B cell (primary cell): ENCODE results near the gene ATRNL1. TPM values are rescaled to one million over a fixed set of nuclear protein-coding genes. Genes with fewer than 3 reads are reported as not detected.

Source experiments
- ATAC-seq: fragments of 200-7000 bp; cut with Tn5 transposase; one replicate; pipeline ENCODE4 v1.10.0; 2021; ENCODE audit warnings: low read depth, mild to moderate bottlenecking, moderate number of reproducible peaks, moderate library complexity
- CTCF ChIA-PET: fragments of 350-600 bp; sonication (Branson Sonifier 250); formaldehyde crosslinking; loops from one replicate; lab custom pipeline; 2021; ENCODE audit warnings: antibody characterized with exemption, inconsistent platforms; lab: Charles Lee
- POLR2A ChIA-PET: fragments of 350-600 bp; sonication (Branson Sonifier 250); formaldehyde crosslinking; loops from one replicate; lab custom pipeline; 2021; ENCODE audit warnings: antibody characterized with exemption; lab: Charles Lee
- DNase-seq: peaks from one replicate; pipeline ENCODE4 v3.0.0; 2013
- H2AFZ ChIP-seq: 2 replicates; pipeline ENCODE4 v1.6.1; 2012; ENCODE audit warnings: mild to moderate bottlenecking, low read depth, low read length; ENCODE audit not compliant: insufficient read depth, poor library complexity, severe bottlenecking
- H3K27ac ChIP-seq, 2 donors: 1 replicate in 1 of 2; 2 replicates in 1 of 2; pipeline ENCODE4 v1.5.1; 2012 to 2013; ENCODE audit warnings: low read length in 2 of 2, mild to moderate bottlenecking in 2 of 2, moderate library complexity in 1 of 2
- H3K27me3 ChIP-seq, 4 experiments: fragments of 200-600 bp in 1 of 4; sonication (generic) in 1 of 4; replicated peaks in 1 of 4; 1 replicate in 2 of 4; 2 replicates in 2 of 4; pipeline versions ENCODE4 v1.6.1 to v1.7.0; 2013 to 2016; ENCODE audit warnings: low read length in 3 of 4, mild to moderate bottlenecking in 2 of 4, mixed read lengths in 1 of 4, moderate library complexity in 1 of 4; ENCODE audit not compliant: insufficient read depth in 4 of 4, control insufficient read depth in 3 of 4; ENCODE audit errors: control extremely low read depth in 1 of 4
- H3K36me3 ChIP-seq, 2 experiments: replicated peaks in 1 of 2; 1 replicate in 1 of 2; 2 replicates in 1 of 2; pipeline versions ENCODE4 v1.6.1 to v1.7.1; 2013; ENCODE audit warnings: low read length in 1 of 2; ENCODE audit not compliant: insufficient read depth in 2 of 2, control insufficient read depth in 1 of 2; ENCODE audit errors: control extremely low read depth in 1 of 2, extremely low read depth in 1 of 2
- H3K4me1 ChIP-seq, 2 donors: fragments of 200-600 bp in 1 of 2; sonication (generic) in 1 of 2; 1 replicate in 1 of 2; 2 replicates in 1 of 2; pipeline versions ENCODE4 v1.5.1 to v1.6.1; 2013 to 2017; ENCODE audit warnings: low read length in 2 of 2; ENCODE audit not compliant: control insufficient read depth in 2 of 2, insufficient read depth in 2 of 2
- H3K4me2 ChIP-seq: replicated peaks from 2 replicates; pipeline ENCODE3; 2012; ENCODE audit warnings: mild to moderate bottlenecking, low read depth, low read length; ENCODE audit not compliant: poor library complexity, severe bottlenecking
- H3K4me3 ChIP-seq, 5 experiments: fragments of 200-600 bp in 1 of 5; sonication (generic) in 1 of 5; 1 replicate in 3 of 5; 2 replicates in 2 of 5; pipeline versions ENCODE4 v1.5.1 to v1.7.0; 2011 to 2016; ENCODE audit warnings: low read length in 4 of 5, mild to moderate bottlenecking in 4 of 5, low read depth in 2 of 5, control low read depth in 1 of 5, moderate library complexity in 1 of 5; ENCODE audit not compliant: insufficient read depth in 1 of 5; ENCODE audit errors: control extremely low read depth in 1 of 5, extremely low read depth in 1 of 5
- H3K79me2 ChIP-seq: fragments of 200-600 bp; sonication (generic); one replicate; pipeline ENCODE4 v1.6.0; 2016; ENCODE audit warnings: low read length; ENCODE audit not compliant: control insufficient read depth, insufficient read depth
- H3K9ac ChIP-seq: fragments of 200-600 bp; sonication (generic); 2 replicates; pipeline ENCODE4 v1.6.1; 2017; ENCODE audit warnings: mild to moderate bottlenecking, low read length, moderate library complexity
- H3K9me3 ChIP-seq, 3 donors: one replicate each; pipeline versions ENCODE4 v1.6.1 to v1.7.1; 2013; ENCODE audit warnings: low read length in 2 of 3; ENCODE audit not compliant: control insufficient read depth in 2 of 3, insufficient read depth in 1 of 3; ENCODE audit errors: control extremely low read depth in 1 of 3
- H4K20me1 ChIP-seq: 2 replicates; pipeline ENCODE4 v1.6.0; 2012; ENCODE audit warnings: mild to moderate bottlenecking, low read length; ENCODE audit not compliant: insufficient read depth, control insufficient read depth, poor library complexity, severe bottlenecking
- H3K27ac Mint-ChIP-seq: one replicate; pipeline ENCODE4 v1.8.0; 2021; ENCODE audit warnings: mixed read lengths
- H3K27me3 Mint-ChIP-seq: one replicate; pipeline ENCODE4 v1.8.0; 2021; ENCODE audit warnings: mixed read lengths
- H3K4me1 Mint-ChIP-seq: one replicate; pipeline ENCODE4 v1.8.0; 2021; ENCODE audit warnings: mixed read lengths
- H3K4me3 Mint-ChIP-seq: one replicate; pipeline ENCODE4 v1.8.0; 2021; ENCODE audit warnings: mixed read lengths
- H3K9me3 Mint-ChIP-seq: one replicate; pipeline ENCODE4 v1.8.0; 2022; ENCODE audit warnings: mixed read lengths; ENCODE audit not compliant: insufficient read depth
- EZH2 ChIP-seq: IDR thresholded peaks from 2 replicates; pipeline ENCODE4 v1.6.1; 2012; ENCODE audit warnings: borderline replicate concordance, low read depth, mild to moderate bottlenecking, moderate library complexity, low read length; ENCODE audit not compliant: insufficient read depth, poor library complexity, severe bottlenecking
- WGBS: methylation state at CpG from one replicate; pipeline ENCODE4 v1.1.5; 2013; ENCODE audit warnings: missing lambda C conversion rate; ENCODE audit not compliant: insufficient coverage; 5-methylcytosine and 5-hydroxymethylcytosine counted together
- intact Hi-C: fragments of 100-400 bp; cut with micrococcal nuclease; formaldehyde crosslinking; loops from one replicate; pipeline ENCODE4 v1.10.0; 2022
- polyA plus RNA-seq: library from polyadenylated mRNA; depleted of rRNA; stranded (reverse); fragments of >200 nt; gene quantifications from 2 replicates; pipeline ENCODE4 v1.2.3, GENCODE V29; 2012
- total RNA-seq, 2 donors: library from RNA; stranded (reverse); fragments of 120-200 nt in 1 of 2; gene quantifications; 1 replicate in 1 of 2; 2 replicates in 1 of 2; pipeline versions ENCODE4 v1.2.3 to v1.2.4, GENCODE V29; 2013 to 2022
- TF ChIP-seq, protein P1 (sequence below): fragments of 200-600 bp; IDR thresholded peaks from one replicate; pipeline ENCODE4 v1.8.0; 2022; ENCODE audit warnings: antibody characterized with exemption, mild to moderate bottlenecking

The ATRNL1 gene
- total and polyA plus RNA-seq, 2 donors (not counting 1 experiment from before 2014, with no cell fraction given): 0.24 to 2.2 TPM

- Histone ChIP-seq H3K4me3 (no peak overlapping the region), H3K4me2 (no peak overlapping the region), H3K79me2 (no peaks in the 10 kb centered on the region), H4K20me1 (no peaks in the 10 kb centered on the region), H2AFZ (no peak overlapping the region), H3K4me1 (no peaks in the 10 kb centered on the region), H3K27ac (no peak overlapping the region), H3K27me3 (no peaks in the 10 kb centered on the region), H3K9me3 (no peaks in the 10 kb centered on the region), H3K36me3 (no peaks in the 10 kb centered on the region), H3K9ac (no peak overlapping the region)
- H3K27me3 Mint-ChIP-seq: no peaks in the 10 kb centered on the region
- POLR2A ChIA-PET: no interaction called here
- intact Hi-C loops: no loop called here
- TF ChIP-seq, protein P1, sequence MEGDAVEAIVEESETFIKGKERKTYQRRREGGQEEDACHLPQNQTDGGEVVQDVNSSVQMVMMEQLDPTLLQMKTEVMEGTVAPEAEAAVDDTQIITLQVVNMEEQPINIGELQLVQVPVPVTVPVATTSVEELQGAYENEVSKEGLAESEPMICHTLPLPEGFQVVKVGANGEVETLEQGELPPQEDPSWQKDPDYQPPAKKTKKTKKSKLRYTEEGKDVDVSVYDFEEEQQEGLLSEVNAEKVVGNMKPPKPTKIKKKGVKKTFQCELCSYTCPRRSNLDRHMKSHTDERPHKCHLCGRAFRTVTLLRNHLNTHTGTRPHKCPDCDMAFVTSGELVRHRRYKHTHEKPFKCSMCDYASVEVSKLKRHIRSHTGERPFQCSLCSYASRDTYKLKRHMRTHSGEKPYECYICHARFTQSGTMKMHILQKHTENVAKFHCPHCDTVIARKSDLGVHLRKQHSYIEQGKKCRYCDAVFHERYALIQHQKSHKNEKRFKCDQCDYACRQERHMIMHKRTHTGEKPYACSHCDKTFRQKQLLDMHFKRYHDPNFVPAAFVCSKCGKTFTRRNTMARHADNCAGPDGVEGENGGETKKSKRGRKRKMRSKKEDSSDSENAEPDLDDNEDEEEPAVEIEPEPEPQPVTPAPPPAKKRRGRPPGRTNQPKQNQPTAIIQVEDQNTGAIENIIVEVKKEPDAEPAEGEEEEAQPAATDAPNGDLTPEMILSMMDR: no peak
- no peak for TF ChIP-seq EZH2
- CTCF ChIA-PET: no interaction called here
- ATAC-seq: no peak
- WGBS: 92% methylated on average over 2 of the region's 2 CpGs
- no peak overlapping the region for H3K4me3 Mint-ChIP-seq
- H3K9me3 Mint-ChIP-seq: no peaks in the 10 kb centered on the region
- H3K4me1 Mint-ChIP-seq: no peaks in the 10 kb centered on the region
- no peak overlapping the region for H3K27ac Mint-ChIP-seq
- no peak for DNase-seq
These were observed 41.9 kb upstream of the ATRNL1 start for GRCh38 chr10:115051216-115051615.

GRCh38 chr10:115052226-115052625, 40.9 kb upstream of the ATRNL1 start:
- ATAC-seq (no peak), DNase-seq (no peak)
- Histone ChIP-seq H3K27me3 (no peaks in the 10 kb centered on the region), H3K9me3 (no peaks in the 10 kb centered on the region), H3K27ac (no peak overlapping the region), H3K4me2 (no peak overlapping the region), H3K36me3 (no peaks in the 10 kb centered on the region), H3K4me1 (no peaks in the 10 kb centered on the region), H3K4me3 (no peak overlapping the region), H4K20me1 (no peaks in the 10 kb centered on the region), H2AFZ (no peak overlapping the region), H3K9ac (no peak overlapping the region), H3K79me2 (no peaks in the 10 kb centered on the region)
- CTCF ChIA-PET: no interaction called here
- H3K4me1 Mint-ChIP-seq: no peaks in the 10 kb centered on the region
- no peak overlapping the region for H3K27ac Mint-ChIP-seq
- intact Hi-C loops: no loop called here
- no CpG with 5 or more reads among the region's 3 CpGs for WGBS
- POLR2A ChIA-PET: no interaction called here
- H3K4me3 Mint-ChIP-seq: no peak overlapping the region
- no peaks in the 10 kb centered on the region for H3K9me3 Mint-ChIP-seq
- TF ChIP-seq, protein P1: no peak
- no peak for TF ChIP-seq EZH2
- no peaks in the 10 kb centered on the region for H3K27me3 Mint-ChIP-seq
